Activated CD4-positive, alpha-beta memory T cell treated with anti-CD3 and anti-CD28 coated beads for 36 hours (primary cell): ENCODE data around the gene SEZ6. TPM values are rescaled to one million over a fixed set of nuclear protein-coding genes. Genes with fewer than 3 reads are reported as not detected.
A peak's percentile ranks its signal among the peaks of the same experiment; 100 is the strongest.

Experiments used
- CTCF ChIA-PET: fragments of 350-600 bp; sonication (Branson Sonifier 250); formaldehyde crosslinking; loops from one replicate; lab custom pipeline; 2021; ENCODE audit warnings: antibody characterized with exemption, inconsistent platforms; lab: Charles Lee
- POLR2A ChIA-PET: fragments of 350-600 bp; sonication (Branson Sonifier 250); formaldehyde crosslinking; loops from one replicate; lab custom pipeline; 2021; ENCODE audit warnings: antibody characterized with exemption; lab: Charles Lee
- DNase-seq: peaks from one replicate; pipeline ENCODE4 v3.0.0-alpha.2; 2020
- H3K27ac Mint-ChIP-seq: one replicate; pipeline ENCODE4 v1.8.0; 2021; ENCODE audit warnings: mixed read lengths
- H3K27me3 Mint-ChIP-seq: one replicate; pipeline ENCODE4 v1.8.0; 2021; ENCODE audit warnings: mixed read lengths
- H3K36me3 Mint-ChIP-seq: one replicate; pipeline ENCODE4 v1.8.0; 2021; ENCODE audit warnings: mixed read lengths
- H3K4me1 Mint-ChIP-seq: one replicate; pipeline ENCODE4 v1.8.0; 2021; ENCODE audit warnings: low read depth, mixed read lengths
- H3K4me3 Mint-ChIP-seq: one replicate; pipeline ENCODE4 v1.8.0; 2021; ENCODE audit warnings: mild to moderate bottlenecking, mixed read lengths
- H3K9me3 Mint-ChIP-seq: one replicate; pipeline ENCODE4 v1.8.0; 2021; ENCODE audit warnings: mixed read lengths
- intact Hi-C: fragments of 100-400 bp; cut with micrococcal nuclease; formaldehyde crosslinking; loops from one replicate; pipeline ENCODE4 v1.15.1; 2023
- total RNA-seq, 2 experiments: library from RNA; stranded (reverse); gene quantifications; one replicate each; pipeline ENCODE4 v1.2.3, GENCODE V29; 2021

Gene SEZ6
- not detected for total RNA-seq

- ChIA-PET POLR2A (no interaction called here), CTCF (no interaction called here)
- no peaks in the 10 kb centered on the region for H3K9me3 Mint-ChIP-seq
- peaks cover 3% of the 10 kb centered on the region for H3K4me1 Mint-ChIP-seq
- no peak within 1 kb of the TSS for H3K27ac Mint-ChIP-seq
- intact Hi-C loops: no loop called here
- H3K36me3 Mint-ChIP-seq: no peaks in the 10 kb centered on the region
- peak; percentile 80 for DNase-seq
- peaks cover 52% of the 10 kb centered on the region for H3K27me3 Mint-ChIP-seq
- H3K4me3 Mint-ChIP-seq: no peak within 1 kb of the TSS
Measured at GRCh38 chr17:29005936-29006511, at the start of gene SEZ6. Gene SEZ6 (minus strand): TSS chr17:29006033. CDS start chr17:29005869, 164 bp downstream.

GRCh38 chr17:29054835-29055234 is 49.0 kb upstream of the SEZ6 start:
- H3K27ac Mint-ChIP-seq: no peak overlapping the region
- ChIA-PET CTCF (interaction anchor here (0.6 to 2.4 kb wide), 3 partner anchors 62 to 425 kb away, joined by 3 to 12 read pairs (median 4); no protein-coding TSS in a partner anchor), POLR2A (no interaction called here)
- no peak overlapping the region for H3K4me3 Mint-ChIP-seq
- DNase-seq: no peak
- H3K27me3 Mint-ChIP-seq: no peaks in the 10 kb centered on the region
- H3K36me3 Mint-ChIP-seq: no peaks in the 10 kb centered on the region
- intact Hi-C loops: no loop called here
- H3K4me1 Mint-ChIP-seq: no peaks in the 10 kb centered on the region
- no peaks in the 10 kb centered on the region for H3K9me3 Mint-ChIP-seq

GRCh38 chr17:29051731-29052130 is 45.9 kb upstream of the SEZ6 start:
- Mint-ChIP-seq H3K36me3 (no peaks in the 10 kb centered on the region), H3K27me3 (peaks cover 5% of the 10 kb centered on the region), H3K9me3 (no peaks in the 10 kb centered on the region), H3K4me1 (peaks cover 6% of the 10 kb centered on the region), H3K4me3 (no peak overlapping the region), H3K27ac (no peak overlapping the region)
- peak; percentile 18 for DNase-seq
- POLR2A ChIA-PET: no interaction called here
- CTCF ChIA-PET: no interaction called here
- intact Hi-C loops: no loop called here

- POLR2A ChIA-PET: no interaction called here
- intact Hi-C loops: no loop called here
- no peaks in the 10 kb centered on the region for H3K9me3 Mint-ChIP-seq
- no peak overlapping the region for H3K27ac Mint-ChIP-seq
- H3K4me1 Mint-ChIP-seq: peaks cover 6% of the 10 kb centered on the region
- H3K4me3 Mint-ChIP-seq: no peak overlapping the region
- peaks cover 10% of the 10 kb centered on the region for H3K27me3 Mint-ChIP-seq
- H3K36me3 Mint-ChIP-seq: no peaks in the 10 kb centered on the region
- CTCF ChIA-PET: interaction anchor here (0.7 to 1.1 kb wide), 2 partner anchors 61 to 86 kb away, joined by 3 read pairs; no protein-coding TSS in a partner anchor
- no peak for DNase-seq
Measured at GRCh38 chr17:29051194-29051593, 45.4 kb upstream of the SEZ6 start.

GRCh38 chr17:29050176-29050575 is 44.3 kb upstream of the SEZ6 start:
- Mint-ChIP-seq H3K4me3 (no peak overlapping the region), H3K36me3 (no peaks in the 10 kb centered on the region), H3K9me3 (no peaks in the 10 kb centered on the region), H3K27ac (no peak overlapping the region), H3K27me3 (peaks cover 11% of the 10 kb centered on the region), H3K4me1 (peaks cover 6% of the 10 kb centered on the region)
- no peak for DNase-seq
- CTCF ChIA-PET: interaction anchor here (1.1 kb wide), 1 partner anchor 85 kb away, joined by 3 read pairs; no protein-coding TSS in a partner anchor
- intact Hi-C loops: no loop called here
- POLR2A ChIA-PET: no interaction called here

- DNase-seq: no peak
- ChIA-PET CTCF (interaction anchor here (1.4 kb wide), 1 partner anchor 23 kb away, joined by 4 read pairs; no protein-coding TSS in a partner anchor), POLR2A (no interaction called here)
- Mint-ChIP-seq H3K27me3 (peaks cover 11% of the 10 kb centered on the region), H3K4me3 (no peak overlapping the region), H3K27ac (no peak overlapping the region), H3K9me3 (no peaks in the 10 kb centered on the region), H3K36me3 (no peaks in the 10 kb centered on the region), H3K4me1 (peaks cover 6% of the 10 kb centered on the region)
- intact Hi-C loops: no loop called here
Measured at GRCh38 chr17:29049541-29050145, 43.8 kb upstream of the SEZ6 start.

- Mint-ChIP-seq H3K4me1 (peaks cover 6% of the 10 kb centered on the region), H3K27me3 (peaks cover 11% of the 10 kb centered on the region), H3K9me3 (no peaks in the 10 kb centered on the region), H3K27ac (no peak overlapping the region), H3K36me3 (no peaks in the 10 kb centered on the region), H3K4me3 (no peak overlapping the region)
- POLR2A ChIA-PET: no interaction called here
- DNase-seq: peak; percentile 10
- CTCF ChIA-PET: interaction anchor here (1.4 kb wide), 2 partner anchors 24 to 83 kb away, joined by 4 to 5 read pairs; no protein-coding TSS in a partner anchor
- intact Hi-C loops: no loop called here
Measured at GRCh38 chr17:29048440-29049368, 42.9 kb upstream of the SEZ6 start.

- Mint-ChIP-seq H3K4me1 (peaks cover 11% of the 10 kb centered on the region), H3K4me3 (no peak overlapping the region), H3K27me3 (peaks cover 16% of the 10 kb centered on the region), H3K36me3 (no peaks in the 10 kb centered on the region), H3K27ac (no peak overlapping the region), H3K9me3 (no peaks in the 10 kb centered on the region)
- no peak for DNase-seq
- intact Hi-C loops: no loop called here
- CTCF ChIA-PET: interaction anchor here (1.9 kb wide), 1 partner anchor 81 kb away, joined by 6 read pairs; no protein-coding TSS in a partner anchor
- POLR2A ChIA-PET: no interaction called here
Measured at GRCh38 chr17:29046473-29046839, 40.6 kb upstream of the SEZ6 start.

GRCh38 chr17:29045734-29046472 is 40.1 kb upstream of the SEZ6 start:
- no peak for DNase-seq
- H3K4me3 Mint-ChIP-seq: no peak overlapping the region
- POLR2A ChIA-PET: no interaction called here
- H3K36me3 Mint-ChIP-seq: no peaks in the 10 kb centered on the region
- intact Hi-C loops: no loop called here
- peaks cover 16% of the 10 kb centered on the region for H3K27me3 Mint-ChIP-seq
- H3K27ac Mint-ChIP-seq: no peak overlapping the region
- CTCF ChIA-PET: interaction anchor here (1.9 kb wide), 1 partner anchor 80 kb away, joined by 6 read pairs; no protein-coding TSS in a partner anchor
- H3K9me3 Mint-ChIP-seq: no peaks in the 10 kb centered on the region
- H3K4me1 Mint-ChIP-seq: peaks cover 11% of the 10 kb centered on the region

- no peaks in the 10 kb centered on the region for H3K36me3 Mint-ChIP-seq
- intact Hi-C loops: no loop called here
- H3K27ac Mint-ChIP-seq: no peak overlapping the region
- no peak for DNase-seq
- no peaks in the 10 kb centered on the region for H3K9me3 Mint-ChIP-seq
- POLR2A ChIA-PET: no interaction called here
- H3K4me1 Mint-ChIP-seq: peaks cover 11% of the 10 kb centered on the region
- CTCF ChIA-PET: no interaction called here
- H3K4me3 Mint-ChIP-seq: no peak overlapping the region
- H3K27me3 Mint-ChIP-seq: peaks cover 16% of the 10 kb centered on the region
Measured at GRCh38 chr17:29045026-29045425, 39.2 kb upstream of the SEZ6 start.

GRCh38 chr17:29043539-29044145 is 37.8 kb upstream of the SEZ6 start:
- Mint-ChIP-seq H3K4me1 (peaks cover 10% of the 10 kb centered on the region), H3K27me3 (peaks cover 14% of the 10 kb centered on the region), H3K27ac (no peak overlapping the region), H3K4me3 (no peak overlapping the region), H3K36me3 (no peaks in the 10 kb centered on the region), H3K9me3 (no peaks in the 10 kb centered on the region)
- intact Hi-C loops: no loop called here
- POLR2A ChIA-PET: no interaction called here
- CTCF ChIA-PET: interaction anchor here (0.8 kb wide), 1 partner anchor 68 kb away, joined by 4 read pairs; no protein-coding TSS in a partner anchor
- no peak for DNase-seq
